ENCODE data around the gene GPANK1. TPM values are rescaled to one million over a fixed set of nuclear protein-coding genes. Genes with fewer than 3 reads are reported as not detected.

The GPANK1 gene
- total and polyA plus RNA-seq, 2 of the 13 experiments (the other 11 are each of a cell fraction or from before 2014, with no cell fraction given), result 15.4 to 22.8 TPM

DNA sequence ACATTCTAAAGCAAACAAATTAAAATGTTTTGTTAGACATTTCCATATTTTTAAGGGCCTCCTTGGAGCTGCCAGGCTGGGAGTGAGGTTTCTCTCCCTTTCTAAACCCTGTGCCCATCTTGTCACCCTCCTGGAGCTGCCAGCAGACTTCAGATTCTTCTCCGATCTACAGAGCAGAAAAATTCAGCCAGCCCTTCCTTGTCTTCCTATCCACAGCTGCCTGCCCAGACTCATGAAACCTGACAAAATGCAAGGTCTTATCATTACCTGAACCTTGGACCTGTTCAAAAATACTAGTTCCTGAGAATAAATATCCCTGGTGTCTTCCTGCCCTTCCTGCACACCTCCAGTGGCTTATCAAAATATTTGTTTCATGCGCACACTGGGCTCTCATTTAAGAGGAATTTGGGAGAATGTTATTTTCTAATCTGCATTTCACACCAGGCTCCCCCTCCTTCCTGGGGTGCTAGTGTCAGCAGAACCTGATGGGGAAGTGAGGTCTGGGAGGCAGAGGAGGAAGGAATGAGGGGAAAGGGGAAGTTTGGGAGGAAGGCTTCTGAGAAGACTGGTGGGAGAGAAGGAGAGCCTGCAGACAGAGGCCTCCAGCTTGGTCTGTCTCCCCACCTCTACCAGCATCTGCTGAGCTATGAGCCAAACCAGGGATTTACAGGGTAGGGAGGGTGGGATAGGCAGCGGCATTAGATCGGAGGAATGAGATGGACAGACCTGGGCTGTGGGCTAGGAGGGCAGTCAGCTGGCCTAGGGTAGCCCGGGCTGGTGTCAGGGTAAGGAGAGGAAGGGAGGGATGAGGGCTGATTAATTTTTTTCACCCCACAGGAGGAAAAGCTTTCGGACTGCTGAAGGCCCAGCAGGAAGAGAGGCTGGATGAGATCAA is 49.9 kb downstream of the GPANK1 start, which contains the start of gene AIF1 (continued):
- TF ChIP-seq, protein P1, sequence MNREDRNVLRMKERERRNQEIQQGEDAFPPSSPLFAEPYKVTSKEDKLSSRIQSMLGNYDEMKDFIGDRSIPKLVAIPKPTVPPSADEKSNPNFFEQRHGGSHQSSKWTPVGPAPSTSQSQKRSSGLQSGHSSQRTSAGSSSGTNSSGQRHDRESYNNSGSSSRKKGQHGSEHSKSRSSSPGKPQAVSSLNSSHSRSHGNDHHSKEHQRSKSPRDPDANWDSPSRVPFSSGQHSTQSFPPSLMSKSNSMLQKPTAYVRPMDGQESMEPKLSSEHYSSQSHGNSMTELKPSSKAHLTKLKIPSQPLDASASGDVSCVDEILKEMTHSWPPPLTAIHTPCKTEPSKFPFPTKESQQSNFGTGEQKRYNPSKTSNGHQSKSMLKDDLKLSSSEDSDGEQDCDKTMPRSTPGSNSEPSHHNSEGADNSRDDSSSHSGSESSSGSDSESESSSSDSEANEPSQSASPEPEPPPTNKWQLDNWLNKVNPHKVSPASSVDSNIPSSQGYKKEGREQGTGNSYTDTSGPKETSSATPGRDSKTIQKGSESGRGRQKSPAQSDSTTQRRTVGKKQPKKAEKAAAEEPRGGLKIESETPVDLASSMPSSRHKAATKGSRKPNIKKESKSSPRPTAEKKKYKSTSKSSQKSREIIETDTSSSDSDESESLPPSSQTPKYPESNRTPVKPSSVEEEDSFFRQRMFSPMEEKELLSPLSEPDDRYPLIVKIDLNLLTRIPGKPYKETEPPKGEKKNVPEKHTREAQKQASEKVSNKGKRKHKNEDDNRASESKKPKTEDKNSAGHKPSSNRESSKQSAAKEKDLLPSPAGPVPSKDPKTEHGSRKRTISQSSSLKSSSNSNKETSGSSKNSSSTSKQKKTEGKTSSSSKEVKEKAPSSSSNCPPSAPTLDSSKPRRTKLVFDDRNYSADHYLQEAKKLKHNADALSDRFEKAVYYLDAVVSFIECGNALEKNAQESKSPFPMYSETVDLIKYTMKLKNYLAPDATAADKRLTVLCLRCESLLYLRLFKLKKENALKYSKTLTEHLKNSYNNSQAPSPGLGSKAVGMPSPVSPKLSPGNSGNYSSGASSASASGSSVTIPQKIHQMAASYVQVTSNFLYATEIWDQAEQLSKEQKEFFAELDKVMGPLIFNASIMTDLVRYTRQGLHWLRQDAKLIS (CRISPR knock-in tag; IDR thresholded peaks at IDR 0.05), result no peak
- TF ChIP-seq, protein P2, sequence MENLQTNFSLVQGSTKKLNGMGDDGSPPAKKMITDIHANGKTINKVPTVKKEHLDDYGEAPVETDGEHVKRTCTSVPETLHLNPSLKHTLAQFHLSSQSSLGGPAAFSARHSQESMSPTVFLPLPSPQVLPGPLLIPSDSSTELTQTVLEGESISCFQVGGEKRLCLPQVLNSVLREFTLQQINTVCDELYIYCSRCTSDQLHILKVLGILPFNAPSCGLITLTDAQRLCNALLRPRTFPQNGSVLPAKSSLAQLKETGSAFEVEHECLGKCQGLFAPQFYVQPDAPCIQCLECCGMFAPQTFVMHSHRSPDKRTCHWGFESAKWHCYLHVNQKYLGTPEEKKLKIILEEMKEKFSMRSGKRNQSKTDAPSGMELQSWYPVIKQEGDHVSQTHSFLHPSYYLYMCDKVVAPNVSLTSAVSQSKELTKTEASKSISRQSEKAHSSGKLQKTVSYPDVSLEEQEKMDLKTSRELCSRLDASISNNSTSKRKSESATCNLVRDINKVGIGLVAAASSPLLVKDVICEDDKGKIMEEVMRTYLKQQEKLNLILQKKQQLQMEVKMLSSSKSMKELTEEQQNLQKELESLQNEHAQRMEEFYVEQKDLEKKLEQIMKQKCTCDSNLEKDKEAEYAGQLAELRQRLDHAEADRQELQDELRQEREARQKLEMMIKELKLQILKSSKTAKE (CRISPR knock-in tag; IDR thresholded peaks at IDR 0.05; ENCODE audit: borderline replicate concordance), result no peak
- TF ChIP-seq PITX1 (CRISPR knock-in tag; IDR thresholded peaks at IDR 0.05) (peak; percentile 19; the same call in 1 of the 2 replicates), CREM (IDR thresholded peaks at IDR 0.05) (peak; percentile 39), CREM (CRISPR knock-in tag; IDR thresholded peaks at IDR 0.05) (no peak), FOXA3 (CRISPR knock-in tag; IDR thresholded peaks at IDR 0.05) (peak; percentile 49), MTA3 (CRISPR knock-in tag; IDR thresholded peaks at IDR 0.05) (no peak), THRA (CRISPR knock-in tag; IDR thresholded peaks at IDR 0.05; ENCODE audit: borderline replicate concordance) (no peak), RFX1 (IDR thresholded peaks at IDR 0.05) (no peak), ZNF709 (CRISPR knock-in tag; IDR thresholded peaks at IDR 0.05) (no peak), HCFC1 (IDR thresholded peaks at IDR 0.05; ENCODE audit: low read depth, low read length) (no peak), RFXAP (CRISPR knock-in tag; IDR thresholded peaks at IDR 0.05; ENCODE audit: borderline replicate concordance) (0 out of 2 replicates have a peak, but pooled peaks have one; percentile 43), KLF13 (CRISPR knock-in tag; IDR thresholded peaks at IDR 0.05) (no peak), KLF9 (CRISPR knock-in tag; IDR thresholded peaks at IDR 0.05; ENCODE audit: low read depth) (no peak), WIZ (CRISPR knock-in tag; IDR thresholded peaks at IDR 0.05) (no peak), GTF3A (CRISPR knock-in tag; conservative IDR thresholded peaks at IDR 0.05) (no peak), NR2F2 (IDR thresholded peaks at IDR 0.05; ENCODE audit: borderline replicate concordance, low read depth) (no peak), ZSCAN12 (CRISPR knock-in tag; IDR thresholded peaks at IDR 0.05) (no peak), SP2 (CRISPR knock-in tag; IDR thresholded peaks at IDR 0.05) (no peak), ZNF564 (CRISPR knock-in tag; IDR thresholded peaks at IDR 0.05) (no peak), NBN (conservative IDR thresholded peaks at IDR 0.05) (no peak)
- TF ChIP-seq, protein P3, sequence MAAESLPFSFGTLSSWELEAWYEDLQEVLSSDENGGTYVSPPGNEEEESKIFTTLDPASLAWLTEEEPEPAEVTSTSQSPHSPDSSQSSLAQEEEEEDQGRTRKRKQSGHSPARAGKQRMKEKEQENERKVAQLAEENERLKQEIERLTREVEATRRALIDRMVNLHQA (CRISPR knock-in tag; IDR thresholded peaks at IDR 0.05), result no peak
- TF ChIP-seq, protein P4, sequence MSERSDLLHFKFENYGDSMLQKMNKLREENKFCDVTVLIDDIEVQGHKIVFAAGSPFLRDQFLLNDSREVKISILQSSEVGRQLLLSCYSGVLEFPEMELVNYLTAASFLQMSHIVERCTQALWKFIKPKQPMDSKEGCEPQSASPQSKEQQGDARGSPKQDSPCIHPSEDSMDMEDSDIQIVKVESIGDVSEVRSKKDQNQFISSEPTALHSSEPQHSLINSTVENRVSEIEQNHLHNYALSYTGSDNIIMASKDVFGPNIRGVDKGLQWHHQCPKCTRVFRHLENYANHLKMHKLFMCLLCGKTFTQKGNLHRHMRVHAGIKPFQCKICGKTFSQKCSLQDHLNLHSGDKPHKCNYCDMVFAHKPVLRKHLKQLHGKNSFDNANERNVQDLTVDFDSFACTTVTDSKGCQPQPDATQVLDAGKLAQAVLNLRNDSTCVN (CRISPR knock-in tag; IDR thresholded peaks at IDR 0.05; ENCODE audit: borderline replicate concordance), result no peak

Measured in HepG2 (cell line).